GM10266 (cell line): ENCODE measurements around the gene MRPL39.

Experiments used
- DNase-seq: peaks from one replicate; pipeline ENCODE4 v3.0.0; 2012; ENCODE audit errors: extremely low spot score
- CTCF ChIP-seq: IDR thresholded peaks from 2 replicates; pipeline ENCODE4 v1.5.1; 2012; ENCODE audit warnings: mild to moderate bottlenecking, low read depth; ENCODE audit not compliant: control insufficient read depth, insufficient read depth; ENCODE audit errors: missing control alignments

Gene MRPL39

GRCh38 chr21:25535849-25536248 lies 71.4 kb downstream of the MRPL39 start:
- DNase-seq = no peak
- no peak for TF ChIP-seq CTCF
